ENCODE results near the gene KRTCAP3. TPM values are rescaled to one million over a fixed set of nuclear protein-coding genes. Genes with fewer than 3 reads are reported as not detected.

KRTCAP3 gene
- total and polyA plus RNA-seq, 2 of the 8 experiments (the other 6 are each of a cell fraction or from before 2014, with no cell fraction given), result 55.4 to 72.5 TPM

GRCh38 chr2:27485496-27485895, 43.3 kb downstream of the KRTCAP3 start (continued):
- TF ChIP-seq CTCF (IDR thresholded peaks at IDR 0.05; ENCODE audit: control extremely low read depth in 1 of 3, insufficient read depth in 1 of 3, low read depth in 1 of 3, low read length in 3 of 3), result no peak
- no peak for TF ChIP-seq RXRA (IDR thresholded peaks at IDR 0.05; ENCODE audit: insufficient read depth, low read depth, low read length)
- TF ChIP-seq SP4 (IDR thresholded peaks at IDR 0.05; ENCODE audit: low read length), result no peak
